HepG2 (cell line): ENCODE measurements around the gene TACC3. TPM values are rescaled to one million over a fixed set of nuclear protein-coding genes. Genes with fewer than 3 reads are reported as not detected.

ENCODE experiments used
- ARNT ChIP-seq: fragments of 450-650 bp; IDR thresholded peaks from 2 replicates; pipeline ENCODE4 v1.6.1; 2017
- CENPX ChIP-seq: sonication (generic); formaldehyde crosslinking; IDR thresholded peaks from 2 replicates; pipeline ENCODE4 v1.9.0; 2021; ENCODE audit warnings: mild to moderate bottlenecking, missing genetic modification reagents, moderate library complexity
- DPF2 ChIP-seq: sonication (generic); formaldehyde crosslinking; IDR thresholded peaks from 2 replicates; pipeline ENCODE4 v1.4.0; 2020; ENCODE audit warnings: mild to moderate bottlenecking, low read depth, missing genetic modification reagents, borderline replicate concordance
- E2F5 ChIP-seq: sonication (generic); formaldehyde crosslinking; conservative IDR thresholded peaks from 2 replicates; pipeline ENCODE4 v1.4.0; 2020; ENCODE audit warnings: missing genetic modification reagents
- SP1 ChIP-seq, 2 experiments: fragments of 450-650 bp in 1 of 2; sonication (generic) in 1 of 2; formaldehyde crosslinking in 1 of 2; IDR thresholded peaks; 2 replicates each; pipeline versions ENCODE4 v1.4.0 to v1.6.1; 2016 to 2020; ENCODE audit warnings: missing genetic modification reagents in 1 of 2
- ZFP36L1 ChIP-seq: sonication (generic); formaldehyde crosslinking; IDR thresholded peaks from 2 replicates; pipeline ENCODE4 v1.8.0; 2022; ENCODE audit warnings: mild to moderate bottlenecking, missing genetic modification reagents, moderate library complexity
- ZNF281 ChIP-seq: sonication (generic); formaldehyde crosslinking; IDR thresholded peaks from 2 replicates; pipeline ENCODE4 v1.4.0; 2020; ENCODE audit warnings: missing genetic modification reagents, borderline replicate concordance
- polyA plus RNA-seq, 8 experiments: library from polyadenylated mRNA; depleted of rRNA in 3 of 8; stranded (reverse) in 7 of 8; unstranded in 1 of 8; fragments of >200 nt; fragmentation: Illumina TruSeq in 4 of 8; extraction: Trizol in 4 of 8; gene quantifications; 2 replicates each; pipeline versions ENCODE4 v1.2.1 to v1.2.3, GENCODE V29; 2011 to 2016; ENCODE audit warnings: low read depth in 4 of 8, missing spikeins in 1 of 8, mixed read lengths in 1 of 8; ENCODE audit not compliant: insufficient read depth in 1 of 8
- total RNA-seq, 5 experiments: library from RNA; depleted of rRNA; stranded (reverse); fragments of >200 nt; fragmentation: Illumina TruSeq; extraction: Trizol; gene quantifications; 2 replicates each; pipeline ENCODE4 v1.2.3, GENCODE V29; 2016; ENCODE audit warnings: low read depth in 1 of 5
- TF ChIP-seq, protein P1 (sequence below), 2 experiments: fragments of 450-650 bp in 1 of 2; sonication (generic) in 1 of 2; formaldehyde crosslinking in 1 of 2; IDR thresholded peaks; 2 replicates each; pipeline versions ENCODE4 v1.6.1 to v1.8.0; 2016 to 2022; ENCODE audit warnings: antibody characterized with exemption in 1 of 2, mild to moderate bottlenecking in 1 of 2, missing genetic modification reagents in 1 of 2

TACC3 gene
- total and polyA plus RNA-seq, 2 of the 13 experiments (the other 11 are each of a cell fraction or from before 2014, with no cell fraction given), result 20.3 to 21.2 TPM

DNA sequence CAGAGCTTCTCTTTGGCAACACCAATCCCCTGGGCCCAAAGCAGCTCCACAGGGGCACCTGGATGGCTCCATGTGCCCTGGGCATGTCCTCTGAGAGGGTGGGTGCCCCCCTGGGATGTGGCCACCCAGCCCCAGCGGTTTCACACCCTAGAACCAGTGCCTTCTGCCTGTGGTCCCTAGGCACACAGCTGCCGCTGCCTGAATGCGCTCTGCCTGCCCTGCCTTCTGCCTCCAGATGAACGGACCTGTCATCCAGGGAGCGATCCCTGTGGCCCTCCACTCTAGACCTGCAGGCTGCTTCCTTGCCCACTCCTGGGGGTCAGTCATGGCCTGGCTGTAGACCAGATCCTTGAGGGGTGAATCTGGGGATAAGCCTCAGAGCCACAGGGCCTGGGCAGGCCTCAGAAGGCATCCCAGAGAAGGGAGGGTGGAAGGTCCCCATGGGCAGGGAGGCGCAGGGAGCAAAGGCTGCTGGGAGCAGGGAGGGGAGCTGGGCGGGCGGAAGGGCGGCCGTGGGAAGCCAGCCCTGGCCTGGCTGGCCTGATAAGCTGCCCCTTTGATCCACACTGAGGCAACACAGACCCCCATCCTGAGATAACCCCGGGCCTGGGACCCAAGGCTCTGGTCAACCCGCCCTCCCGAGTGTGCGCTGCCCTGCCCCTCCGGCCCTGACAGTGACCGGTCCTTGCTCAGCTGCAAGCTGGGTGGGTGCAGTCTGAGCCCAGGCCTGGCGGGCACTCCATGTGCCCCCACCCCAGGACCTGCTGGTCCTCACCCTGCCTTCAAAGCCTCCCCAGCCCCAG is 63.7 kb downstream of the TACC3 start (continued):
- TF ChIP-seq, protein P1, sequence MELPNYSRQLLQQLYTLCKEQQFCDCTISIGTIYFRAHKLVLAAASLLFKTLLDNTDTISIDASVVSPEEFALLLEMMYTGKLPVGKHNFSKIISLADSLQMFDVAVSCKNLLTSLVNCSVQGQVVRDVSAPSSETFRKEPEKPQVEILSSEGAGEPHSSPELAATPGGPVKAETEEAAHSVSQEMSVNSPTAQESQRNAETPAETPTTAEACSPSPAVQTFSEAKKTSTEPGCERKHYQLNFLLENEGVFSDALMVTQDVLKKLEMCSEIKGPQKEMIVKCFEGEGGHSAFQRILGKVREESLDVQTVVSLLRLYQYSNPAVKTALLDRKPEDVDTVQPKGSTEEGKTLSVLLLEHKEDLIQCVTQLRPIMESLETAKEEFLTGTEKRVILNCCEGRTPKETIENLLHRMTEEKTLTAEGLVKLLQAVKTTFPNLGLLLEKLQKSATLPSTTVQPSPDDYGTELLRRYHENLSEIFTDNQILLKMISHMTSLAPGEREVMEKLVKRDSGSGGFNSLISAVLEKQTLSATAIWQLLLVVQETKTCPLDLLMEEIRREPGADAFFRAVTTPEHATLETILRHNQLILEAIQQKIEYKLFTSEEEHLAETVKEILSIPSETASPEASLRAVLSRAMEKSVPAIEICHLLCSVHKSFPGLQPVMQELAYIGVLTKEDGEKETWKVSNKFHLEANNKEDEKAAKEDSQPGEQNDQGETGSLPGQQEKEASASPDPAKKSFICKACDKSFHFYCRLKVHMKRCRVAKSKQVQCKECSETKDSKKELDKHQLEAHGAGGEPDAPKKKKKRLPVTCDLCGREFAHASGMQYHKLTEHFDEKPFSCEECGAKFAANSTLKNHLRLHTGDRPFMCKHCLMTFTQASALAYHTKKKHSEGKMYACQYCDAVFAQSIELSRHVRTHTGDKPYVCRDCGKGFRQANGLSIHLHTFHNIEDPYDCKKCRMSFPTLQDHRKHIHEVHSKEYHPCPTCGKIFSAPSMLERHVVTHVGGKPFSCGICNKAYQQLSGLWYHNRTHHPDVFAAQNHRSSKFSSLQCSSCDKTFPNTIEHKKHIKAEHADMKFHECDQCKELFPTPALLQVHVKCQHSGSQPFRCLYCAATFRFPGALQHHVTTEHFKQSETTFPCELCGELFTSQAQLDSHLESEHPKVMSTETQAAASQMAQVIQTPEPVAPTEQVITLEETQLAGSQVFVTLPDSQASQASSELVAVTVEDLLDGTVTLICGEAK (IDR thresholded peaks at IDR 0.05), result no peak
- TF ChIP-seq, protein P1 (CRISPR knock-in tag; IDR thresholded peaks at IDR 0.05), result peak; percentile 21; the same call in 1 of the 2 replicates
- TF ChIP-seq SP1 (IDR thresholded peaks at IDR 0.05), result no peak
- TF ChIP-seq SP1 (CRISPR knock-in tag; IDR thresholded peaks at IDR 0.05), result no peak
- no peak for TF ChIP-seq CENPX (CRISPR knock-in tag)
- TF ChIP-seq DPF2 (CRISPR knock-in tag), result peak; percentile 88
- no peak for TF ChIP-seq ZFP36L1 (CRISPR knock-in tag)
- no peak for TF ChIP-seq E2F5 (CRISPR knock-in tag)
- no peak for TF ChIP-seq ARNT
- TF ChIP-seq ZNF281 (CRISPR knock-in tag), result peak; percentile 48; the same call in 1 of the 2 replicates
